Upper lobe of left lung (tissue), 4 donors: ENCODE data around the gene ALOX12.

Source experiments
- CTCF ChIP-seq, 6 experiments: fragments of 450-650 bp in 4 of 6; fragments of 200-600 bp in 2 of 6; sonication (generic) in 2 of 6; IDR thresholded peaks; one replicate each; pipeline ENCODE4 v1.5.1; 2016 to 2019; ENCODE audit warnings: antibody characterized with exemption in 6 of 6
- EP300 ChIP-seq, 4 donors: sonication (generic); formaldehyde crosslinking; IDR thresholded peaks; one replicate each; pipeline ENCODE4 v1.5.1; 2017; ENCODE audit warnings: antibody characterized with exemption in 4 of 4, control low read depth in 2 of 4
- POLR2A ChIP-seq, 4 donors: fragments of 450-650 bp; IDR thresholded peaks; one replicate each; pipeline ENCODE4 v1.5.1; 2016 to 2017; ENCODE audit warnings: antibody characterized with exemption in 4 of 4, mild to moderate bottlenecking in 2 of 4

DNA sequence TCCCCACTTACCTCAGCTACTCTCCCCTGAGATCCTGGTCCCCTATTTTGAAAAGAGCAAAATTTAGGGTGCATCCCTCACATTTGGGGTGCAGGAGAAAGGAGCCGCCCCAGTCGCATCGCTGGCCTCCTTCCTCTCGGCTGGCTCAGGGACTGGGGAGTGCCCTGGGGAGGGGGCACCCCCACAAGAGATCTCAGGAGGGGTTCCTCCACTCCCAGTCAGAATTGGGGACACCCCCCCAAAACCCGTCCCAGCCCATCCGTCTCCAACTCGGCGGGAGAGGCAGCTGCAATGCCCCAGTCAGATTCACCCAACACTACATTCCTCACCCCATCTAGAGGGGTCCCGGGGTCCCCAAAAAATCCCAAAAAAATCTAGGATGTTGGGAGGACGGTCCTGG lies 23.5 kb downstream of the ALOX12 start:
- no peak for TF ChIP-seq CTCF (IDR thresholded peaks at IDR 0.05)
- no peak for TF ChIP-seq POLR2A (IDR thresholded peaks at IDR 0.05)
- TF ChIP-seq EP300 (IDR thresholded peaks at IDR 0.05) = no peak
